HG02938 (cell line): ENCODE data around the gene GRAMD1A.

Experiments used
- ATAC-seq: cut with Tn5 transposase; IDR thresholded peaks from one replicate; pipeline ENCODE4 v1.9.1; 2021; ENCODE audit warnings: mild to moderate bottlenecking, moderate library complexity; ENCODE audit not compliant: unreplicated experiment

Gene GRAMD1A

GRCh38 chr19:35070471-35070870 lies 70.3 kb downstream of the GRAMD1A start:
- no peak for ATAC-seq

- ATAC-seq: no peak
Measured at GRCh38 chr19:35073516-35073915, 73.4 kb downstream of the GRAMD1A start.

GRCh38 chr19:35073941-35074340 lies 73.8 kb downstream of the GRAMD1A start:
- ATAC-seq: no peak

- no peak for ATAC-seq
Measured at GRCh38 chr19:35074426-35075201, 74.5 kb downstream of the GRAMD1A start.

DNA sequence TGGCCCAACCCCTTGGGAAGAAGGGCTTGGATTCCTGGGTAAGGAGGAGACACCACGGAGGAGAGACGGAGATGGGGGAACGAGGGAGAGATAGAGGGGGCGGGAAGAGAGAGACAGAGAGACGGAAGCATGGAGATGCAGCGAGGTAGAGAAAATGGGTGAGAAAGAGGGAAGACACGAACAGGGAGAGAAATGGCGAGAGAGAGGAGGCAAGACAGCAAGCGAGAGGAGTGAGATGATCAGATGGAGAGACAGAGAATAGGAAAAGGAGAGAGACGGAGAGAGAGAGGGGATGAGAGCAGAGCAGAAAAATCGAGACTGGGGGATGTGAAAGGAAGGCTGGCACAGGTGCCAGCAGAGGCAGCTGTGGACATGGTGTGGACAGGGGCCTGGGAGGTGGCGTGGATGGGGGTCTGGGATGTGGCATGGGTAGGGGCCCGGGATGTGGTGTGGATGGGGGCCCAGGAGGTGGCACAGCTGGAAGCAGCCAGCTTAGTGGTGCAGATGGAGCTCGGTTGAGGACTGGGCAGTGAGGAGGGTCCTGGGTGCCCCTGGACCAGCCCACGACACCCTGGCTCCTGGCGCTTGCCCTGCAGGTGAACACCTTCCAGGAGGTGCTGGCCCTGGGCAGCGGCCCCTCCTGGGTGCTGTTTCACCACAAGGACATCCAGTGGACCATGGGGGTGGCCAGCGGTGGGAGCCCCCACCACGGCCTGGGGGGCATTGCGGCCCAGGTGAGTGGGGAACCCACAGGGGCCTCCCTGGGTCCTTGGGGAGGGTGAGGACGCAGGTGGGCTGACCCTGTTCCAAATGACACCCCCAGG lies 75.3 kb downstream of the GRAMD1A start:
- ATAC-seq: no peak

DNA sequence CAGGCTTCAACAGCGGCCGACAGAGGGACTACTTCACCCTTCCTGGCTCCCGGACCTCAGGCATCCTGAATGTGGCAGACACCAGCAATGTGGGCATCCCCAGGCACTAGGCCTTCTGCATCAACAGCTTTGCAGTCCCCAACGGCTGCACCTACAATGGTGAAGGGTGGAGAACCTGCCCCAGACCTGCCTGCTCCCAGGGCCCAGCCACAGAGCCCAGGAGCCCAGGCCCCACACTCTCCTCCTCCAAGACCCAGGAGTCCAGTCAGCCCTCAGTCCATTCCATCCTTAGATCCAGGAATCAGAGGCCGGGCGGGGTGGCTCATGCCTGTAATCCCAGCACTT lies 75.9 kb downstream of the GRAMD1A start:
- no peak for ATAC-seq
